GDM1 (cell line): ENCODE data around the gene CCDC138.

Experiments
- DNase-seq: peaks from one replicate; lab custom pipeline; 2025; lab: John Stamatoyannopoulos, UW

The CCDC138 gene

DNA sequence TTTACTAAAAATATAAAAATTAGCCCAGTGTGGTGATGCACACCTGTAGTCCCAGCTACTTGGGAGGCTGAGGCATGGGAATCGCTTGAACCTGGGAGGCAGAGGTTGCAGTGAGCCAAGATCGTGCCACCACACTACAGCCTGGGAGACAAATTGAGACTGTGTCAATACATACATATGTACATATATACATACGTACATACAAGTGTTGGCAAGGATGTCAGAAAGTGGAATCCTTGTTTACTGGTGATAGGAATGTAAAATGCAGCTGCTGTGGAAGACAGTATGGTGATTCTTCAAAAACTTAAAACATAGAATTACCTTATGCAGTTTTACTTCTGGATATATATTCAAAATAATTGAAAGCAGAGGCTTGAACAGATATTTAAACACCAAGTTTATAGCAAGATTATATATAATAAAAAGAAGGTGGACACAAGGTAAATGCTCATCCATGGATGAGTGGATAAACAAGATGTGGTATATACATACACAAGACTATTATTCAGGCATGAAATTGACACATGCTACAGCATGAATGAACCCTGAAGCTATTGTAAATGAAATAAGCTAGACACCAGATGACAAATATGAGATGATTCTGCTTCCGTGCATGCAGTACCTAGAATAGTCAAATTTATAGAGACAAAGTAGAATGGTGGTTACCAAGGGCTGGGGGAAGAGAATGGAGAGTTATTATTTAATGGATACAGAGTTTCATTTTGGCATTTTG is 43.2 kb downstream of the CCDC138 start:
- no peak for DNase-seq

DNA sequence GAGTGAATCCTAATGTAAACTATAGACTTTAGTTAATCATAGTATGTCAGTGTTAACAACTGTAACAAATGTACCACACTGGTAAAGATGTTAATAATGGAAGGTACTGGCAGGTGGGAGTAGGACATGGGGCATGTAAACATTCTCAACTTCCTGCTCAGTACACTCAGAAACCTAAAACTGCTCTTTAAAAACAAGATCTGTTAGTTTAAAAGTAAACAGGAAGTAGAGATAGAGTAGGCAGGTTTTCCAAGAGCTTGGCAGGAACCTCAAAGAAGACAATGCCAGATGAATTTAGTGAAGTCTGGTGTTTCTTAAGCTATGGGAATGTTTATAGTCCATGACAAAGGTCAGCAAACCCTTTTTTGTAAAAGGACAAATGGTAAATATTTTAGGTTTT is 46.6 kb downstream of the CCDC138 start:
- no peak for DNase-seq

DNA sequence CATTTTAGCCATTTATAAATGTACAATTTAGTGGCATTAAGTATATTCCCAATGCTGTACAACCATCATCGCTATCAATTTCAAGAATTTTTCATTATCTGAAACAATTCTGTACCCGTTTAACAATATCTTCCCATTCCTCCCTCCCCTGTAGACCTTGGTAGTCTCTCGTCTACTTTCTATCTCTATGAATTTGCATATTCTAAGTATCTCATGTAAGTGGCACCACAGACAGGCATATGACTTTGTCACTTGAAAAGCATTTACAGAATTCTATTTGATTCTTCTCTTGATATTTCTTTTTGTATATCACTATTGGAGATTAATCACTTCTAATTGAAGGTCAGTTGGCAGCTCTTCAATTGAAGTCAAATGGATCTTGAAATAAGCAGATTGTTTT is 48.0 kb downstream of the CCDC138 start:
- no peak for DNase-seq

- no peak for DNase-seq
These were observed 48.5 kb downstream of the CCDC138 start for GRCh38 chr2:108835040-108835439.

GRCh38 chr2:108837198-108837597 is 50.6 kb downstream of the CCDC138 start:
- DNase-seq = no peak

DNA sequence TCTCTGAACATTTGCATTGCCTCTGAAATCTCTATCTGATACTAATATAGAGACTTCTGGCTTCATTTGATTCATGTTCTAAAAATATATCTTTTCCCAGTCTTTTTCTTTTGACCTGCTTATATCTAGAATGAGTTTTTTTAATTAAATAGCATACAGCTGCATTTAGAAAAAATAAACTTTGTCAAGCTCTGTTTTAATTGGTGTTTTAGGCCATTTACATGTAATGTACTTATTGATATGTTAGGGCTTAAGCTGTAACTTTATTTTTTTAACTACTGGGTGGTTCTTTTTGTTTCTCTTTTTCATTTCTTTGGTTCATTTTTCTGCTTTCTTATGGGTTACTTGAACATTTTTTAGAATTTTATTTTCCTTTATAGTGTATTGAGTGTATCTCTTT is 54.9 kb downstream of the CCDC138 start:
- no peak for DNase-seq

DNA sequence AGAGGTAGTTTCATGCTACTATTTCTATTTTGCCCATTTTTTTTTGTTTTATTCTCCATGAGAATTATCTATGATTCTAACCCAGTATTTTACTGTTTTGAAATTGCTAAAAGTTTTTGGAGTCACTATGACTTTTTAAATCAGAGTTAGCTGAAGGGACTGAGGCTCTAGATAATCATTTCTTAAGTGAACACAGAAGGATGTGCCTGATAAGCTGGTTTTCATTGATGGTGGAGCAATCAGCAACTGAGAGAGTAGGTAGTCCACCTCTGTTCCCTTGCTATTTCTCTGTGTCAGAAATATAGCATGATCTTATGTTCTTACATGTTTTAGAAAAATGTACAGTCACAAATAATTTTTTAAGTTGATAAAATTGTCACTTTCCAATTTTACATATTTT is 59.4 kb downstream of the CCDC138 start:
- no peak for DNase-seq

- no peak for DNase-seq
These were observed 60.4 kb downstream of the CCDC138 start for GRCh38 chr2:108847000-108847399.

DNA sequence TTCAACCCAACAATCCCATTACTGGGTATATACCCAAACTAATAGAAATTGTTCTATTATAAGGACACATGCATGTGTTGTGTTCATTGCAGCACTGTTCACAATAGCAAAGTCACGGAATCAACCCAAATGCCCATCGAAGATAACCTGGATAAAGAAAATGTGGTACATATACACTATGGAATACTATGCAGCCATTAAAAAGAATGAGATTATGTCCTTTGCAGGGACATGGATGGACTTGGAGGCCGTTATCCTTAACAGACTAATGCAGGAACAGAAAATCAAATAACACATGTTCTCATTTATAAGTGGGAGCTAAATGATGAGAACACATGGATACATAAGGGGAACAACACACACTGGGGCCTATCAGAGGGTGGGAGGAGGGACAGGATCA is 65.8 kb downstream of the CCDC138 start:
- no peak for DNase-seq

DNA sequence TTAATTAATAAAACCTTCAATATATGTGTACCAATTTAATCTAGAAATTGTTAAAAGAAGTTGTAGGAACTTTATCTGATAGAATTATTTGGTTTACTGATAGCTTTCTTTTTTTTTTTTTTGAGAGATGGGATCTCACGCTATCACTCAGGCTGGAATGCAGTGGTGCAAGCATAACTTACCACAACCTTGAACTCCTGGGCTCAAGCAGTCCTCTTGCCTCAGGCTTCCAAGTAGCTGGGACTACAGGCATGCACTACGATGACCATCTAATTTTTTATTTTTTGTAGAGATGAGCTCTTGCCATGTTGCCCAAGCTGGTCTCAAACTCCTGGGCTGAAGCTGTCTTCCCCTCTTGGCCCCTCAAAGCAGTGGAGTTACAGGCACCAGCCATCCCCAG is 66.8 kb downstream of the CCDC138 start:
- DNase-seq = no peak

DNA sequence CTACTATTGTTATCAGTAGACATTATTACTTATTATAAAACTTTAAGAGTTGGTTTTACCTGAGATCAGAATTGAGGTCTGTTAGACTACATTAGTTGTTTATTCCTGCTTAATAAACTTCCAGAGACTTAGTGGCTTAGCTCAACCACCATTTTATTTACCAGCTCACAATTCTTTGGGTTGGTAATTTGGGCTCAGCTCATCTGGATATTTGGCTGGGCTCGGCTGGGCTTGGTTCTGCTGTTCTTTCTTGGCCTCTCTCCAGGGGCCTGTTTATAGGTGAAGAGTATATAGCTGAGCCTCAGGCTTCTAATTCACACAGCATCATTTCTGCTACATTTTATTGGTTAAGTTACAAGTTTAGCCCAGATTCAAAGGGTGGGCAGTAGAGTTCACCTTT is 67.9 kb downstream of the CCDC138 start:
- DNase-seq = no peak

DNA sequence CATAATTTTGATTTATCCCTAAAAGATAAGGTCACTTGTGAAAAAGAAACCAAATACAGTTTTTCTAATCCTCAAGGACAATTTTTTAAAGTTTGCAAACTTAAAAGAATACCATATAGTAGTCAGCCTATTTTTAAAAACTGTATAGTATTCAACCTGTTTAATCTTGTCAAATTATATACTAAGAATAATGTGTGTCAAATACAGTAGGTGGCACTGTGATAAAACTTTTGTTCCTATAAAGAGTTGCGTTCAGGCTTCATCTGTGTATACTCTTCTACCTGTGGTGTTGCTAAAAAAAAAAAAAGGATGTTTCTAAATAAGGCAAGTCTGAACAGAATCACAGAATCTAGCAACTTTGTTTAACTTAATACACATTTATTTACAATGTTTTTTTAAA is 68.6 kb downstream of the CCDC138 start:
- DNase-seq = no peak

- DNase-seq = no peak
These were observed 72.3 kb downstream of the CCDC138 start for GRCh38 chr2:108858894-108859293.

DNA sequence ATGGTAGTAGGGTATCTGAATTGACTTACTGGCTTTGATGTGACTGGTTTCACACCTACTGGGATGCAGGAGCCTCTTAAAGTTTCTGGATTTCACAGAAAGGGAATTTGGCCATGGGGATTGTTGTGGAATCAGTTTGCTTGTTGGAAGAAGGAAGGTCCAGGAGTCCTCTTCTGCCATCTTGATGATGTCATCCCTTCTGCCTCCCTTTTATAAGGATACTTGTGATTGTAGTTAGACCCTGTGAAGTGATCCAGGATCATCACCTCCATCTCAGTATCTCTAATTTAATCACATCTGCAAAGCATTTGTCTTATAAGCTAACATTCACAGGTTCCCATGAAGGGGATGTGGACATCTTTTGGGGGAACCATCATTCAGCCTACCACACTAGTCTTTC is 79.5 kb downstream of the CCDC138 start:
- DNase-seq = no peak

GRCh38 chr2:108868911-108869310 is 82.3 kb downstream of the CCDC138 start:
- DNase-seq = no peak

DNA sequence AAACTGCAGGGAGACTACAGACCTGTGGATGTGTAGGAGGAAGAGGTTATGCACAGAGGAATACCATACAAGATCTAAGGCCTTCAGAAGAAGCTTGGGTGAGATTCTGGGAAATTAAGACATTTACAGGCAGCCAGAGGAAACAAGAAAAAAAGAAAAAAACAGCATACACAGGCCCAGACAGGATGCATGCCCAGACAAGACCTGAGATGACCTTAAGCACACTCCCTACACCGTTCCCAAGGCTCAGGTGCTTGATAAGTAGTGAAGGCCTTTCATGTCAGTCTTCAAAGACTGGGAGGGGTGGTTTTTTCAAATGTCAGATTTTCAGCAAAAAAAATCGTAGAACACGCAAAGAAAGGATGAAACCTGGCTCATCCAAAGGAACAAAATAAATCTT is 83.0 kb downstream of the CCDC138 start:
- no peak for DNase-seq

DNA sequence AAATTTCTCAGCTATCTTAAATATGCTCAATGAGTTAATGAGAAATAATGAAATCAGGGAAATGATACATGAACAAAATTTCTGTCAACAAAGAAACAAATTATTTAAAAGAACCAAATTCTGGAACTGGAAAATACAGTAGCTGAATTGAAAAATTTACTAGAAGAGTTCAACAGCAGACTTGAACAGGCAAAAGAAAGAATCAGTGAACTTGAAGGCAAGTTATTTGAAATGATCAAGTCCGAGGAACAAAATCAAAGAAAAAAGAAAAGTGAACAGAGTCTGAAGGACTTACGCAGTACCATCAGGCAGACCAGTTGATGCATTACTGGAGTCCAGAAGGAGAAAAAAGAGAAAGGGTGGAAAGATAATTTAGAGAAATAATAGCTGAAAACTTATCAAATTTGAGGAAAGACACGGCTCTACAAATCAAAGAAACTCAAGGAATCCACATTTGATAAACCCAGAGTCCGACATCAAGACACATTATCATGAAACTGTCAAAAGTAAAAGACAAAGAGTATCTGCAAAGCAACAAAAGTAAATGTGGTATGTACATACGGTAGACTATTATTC is 83.6 kb downstream of the CCDC138 start:
- DNase-seq = no peak

- DNase-seq = no peak
These were observed 90.9 kb downstream of the CCDC138 start for GRCh38 chr2:108877506-108877905.

DNA sequence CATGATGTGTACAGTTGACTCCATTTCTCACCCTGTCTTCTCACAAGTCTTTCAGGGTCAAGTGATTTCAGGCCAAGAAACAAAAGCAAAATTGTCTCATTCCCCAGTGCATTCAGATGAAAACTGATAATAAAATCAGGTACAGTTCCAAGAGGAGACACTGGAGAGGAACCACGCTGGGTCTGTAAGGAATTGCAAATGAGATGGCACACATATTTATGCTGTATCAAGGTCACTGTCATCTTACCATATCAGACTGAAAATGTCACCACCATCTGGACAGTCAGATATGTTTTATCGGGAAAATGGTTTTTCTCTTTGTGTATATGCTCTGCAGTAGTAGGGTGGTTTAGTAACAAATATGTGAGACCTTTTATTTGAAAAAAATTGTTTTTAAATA is 91.7 kb downstream of the CCDC138 start:
- no peak for DNase-seq

- DNase-seq = no peak
These were observed 98.0 kb downstream of the CCDC138 start for GRCh38 chr2:108884619-108885018.

GRCh38 chr2:108889907-108890306 is 103.3 kb downstream of the CCDC138 start:
- no peak for DNase-seq

DNA sequence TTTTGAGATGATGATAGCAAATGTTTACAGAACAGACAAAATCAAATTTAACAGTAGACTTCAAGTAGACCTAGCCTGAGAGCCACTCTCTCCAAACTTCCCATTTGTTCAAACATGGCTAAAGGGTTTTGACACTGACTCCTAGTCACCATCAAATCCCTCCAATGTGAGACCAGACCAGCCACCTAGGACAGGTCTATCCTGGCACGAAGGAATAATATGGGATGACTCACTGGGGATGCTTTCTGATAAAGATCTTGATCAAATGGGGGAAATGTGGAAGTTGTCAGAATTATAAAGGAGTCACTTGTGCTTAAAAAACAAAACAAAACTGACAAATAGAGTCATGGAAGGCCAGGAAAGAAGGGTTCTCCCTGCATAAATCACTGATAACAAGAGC is 106.7 kb downstream of the CCDC138 start:
- DNase-seq = no peak

GRCh38 chr2:108894766-108895165 is 108.2 kb downstream of the CCDC138 start:
- no peak for DNase-seq

DNA sequence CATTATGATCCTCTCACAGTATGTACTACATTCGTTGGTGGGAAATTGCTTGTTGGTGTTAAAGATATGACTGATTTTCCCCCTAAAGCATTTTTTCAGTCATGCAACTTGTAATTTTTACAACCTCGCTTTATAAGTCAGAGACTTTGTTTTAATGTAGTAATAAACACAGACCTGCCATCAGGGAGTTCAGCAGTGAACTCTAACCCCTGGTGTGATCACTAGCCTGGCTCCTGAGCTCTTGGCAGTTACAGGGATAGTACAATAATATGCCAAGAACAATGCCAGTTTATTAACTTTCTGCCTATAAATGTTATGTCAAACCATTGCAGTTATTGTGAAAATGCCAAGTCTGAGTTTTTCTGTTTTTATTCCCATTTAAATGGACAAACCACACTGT is 108.6 kb downstream of the CCDC138 start:
- DNase-seq = no peak
